ENCODE results near the gene DALRD3.

Gene DALRD3

DNA sequence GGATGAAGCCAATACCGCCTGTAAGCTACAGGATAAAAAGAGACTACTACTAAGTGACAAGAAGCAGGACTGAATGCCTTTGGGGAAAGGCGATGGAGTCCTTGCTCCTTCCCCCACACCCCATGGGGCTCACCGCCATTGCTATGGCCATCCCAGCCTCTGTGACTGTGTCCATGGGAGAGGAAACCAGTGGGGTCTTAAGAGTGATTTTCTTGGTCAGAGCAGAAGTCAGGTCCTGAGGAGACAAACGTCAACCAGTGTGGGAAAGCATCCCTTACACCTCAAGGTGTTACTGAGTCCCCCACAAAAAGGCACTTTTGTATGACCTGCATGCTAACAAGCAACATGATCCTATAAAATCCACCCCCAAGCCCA lies 9.9 kb upstream of the DALRD3 start:
- peak overlapping the region; percentile 86 for H3K9ac ChIP-seq (ENCODE audit: low read length)
- H3K4me3 ChIP-seq (ENCODE audit: low read length), result peak overlapping the region; percentile 73
- H3K36me3 ChIP-seq (ENCODE audit: control insufficient read depth, insufficient read depth, low read length), result peaks cover 40% of the 10 kb centered on the region
- no peaks in the 10 kb centered on the region for H3K27me3 ChIP-seq (ENCODE audit: control insufficient read depth, insufficient read depth, low read length)
- peaks cover 15% of the 10 kb centered on the region for H3K4me1 ChIP-seq (ENCODE audit: control insufficient read depth, insufficient read depth, low read length)
- no peaks in the 10 kb centered on the region for H3K9me3 ChIP-seq (ENCODE audit: control insufficient read depth, low read length)

DNA sequence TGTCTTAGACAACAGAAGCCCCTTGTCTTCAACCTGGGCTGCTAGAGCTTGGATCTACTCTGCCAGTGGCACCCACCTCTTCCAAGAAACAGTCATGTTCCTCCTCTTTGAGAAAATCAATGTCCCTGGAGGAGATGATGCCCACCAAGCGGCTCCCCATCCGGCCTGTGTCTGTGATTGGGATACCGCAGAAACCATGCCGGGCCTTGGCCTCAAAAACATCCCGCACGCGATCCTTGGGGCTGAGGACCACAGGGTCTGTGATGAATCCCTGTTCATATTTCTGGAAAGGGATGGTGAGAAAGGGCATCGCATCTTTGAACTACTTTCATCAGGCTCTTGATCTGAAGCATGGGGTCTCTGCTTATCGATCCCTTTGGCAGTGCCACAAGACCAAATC lies 9.3 kb upstream of the DALRD3 start:
- Histone ChIP-seq H3K4me3 (ENCODE audit: low read length) (no peak overlapping the region), H3K27me3 (ENCODE audit: control insufficient read depth, insufficient read depth, low read length) (no peaks in the 10 kb centered on the region), H3K36me3 (ENCODE audit: control insufficient read depth, insufficient read depth, low read length) (peaks cover 34% of the 10 kb centered on the region), H3K9me3 (ENCODE audit: control insufficient read depth, low read length) (no peaks in the 10 kb centered on the region), H3K9ac (ENCODE audit: low read length) (no peak overlapping the region), H3K4me1 (ENCODE audit: control insufficient read depth, insufficient read depth, low read length) (peaks cover 21% of the 10 kb centered on the region)

DNA sequence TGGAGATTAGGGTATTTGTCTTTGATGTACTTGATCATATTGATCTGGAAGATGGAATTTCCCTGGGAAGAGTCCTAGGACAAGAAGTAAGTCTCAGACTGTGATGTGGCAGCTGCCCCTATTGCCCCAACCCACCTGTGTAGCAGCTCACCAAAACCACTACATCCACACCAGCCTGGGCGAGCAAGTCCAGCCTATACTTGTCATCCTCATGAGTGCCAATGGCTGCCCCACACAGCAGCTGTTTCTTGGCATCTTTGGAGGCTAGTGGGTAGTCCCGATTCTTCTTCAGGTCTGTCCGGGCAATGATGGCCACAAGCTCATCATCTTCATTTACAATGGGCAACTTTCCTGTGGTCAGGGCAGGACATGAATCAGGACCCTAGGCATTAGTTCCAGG lies 8.2 kb upstream of the DALRD3 start:
- peaks cover 22% of the 10 kb centered on the region for H3K4me1 ChIP-seq (ENCODE audit: control insufficient read depth, insufficient read depth, low read length)

DNA sequence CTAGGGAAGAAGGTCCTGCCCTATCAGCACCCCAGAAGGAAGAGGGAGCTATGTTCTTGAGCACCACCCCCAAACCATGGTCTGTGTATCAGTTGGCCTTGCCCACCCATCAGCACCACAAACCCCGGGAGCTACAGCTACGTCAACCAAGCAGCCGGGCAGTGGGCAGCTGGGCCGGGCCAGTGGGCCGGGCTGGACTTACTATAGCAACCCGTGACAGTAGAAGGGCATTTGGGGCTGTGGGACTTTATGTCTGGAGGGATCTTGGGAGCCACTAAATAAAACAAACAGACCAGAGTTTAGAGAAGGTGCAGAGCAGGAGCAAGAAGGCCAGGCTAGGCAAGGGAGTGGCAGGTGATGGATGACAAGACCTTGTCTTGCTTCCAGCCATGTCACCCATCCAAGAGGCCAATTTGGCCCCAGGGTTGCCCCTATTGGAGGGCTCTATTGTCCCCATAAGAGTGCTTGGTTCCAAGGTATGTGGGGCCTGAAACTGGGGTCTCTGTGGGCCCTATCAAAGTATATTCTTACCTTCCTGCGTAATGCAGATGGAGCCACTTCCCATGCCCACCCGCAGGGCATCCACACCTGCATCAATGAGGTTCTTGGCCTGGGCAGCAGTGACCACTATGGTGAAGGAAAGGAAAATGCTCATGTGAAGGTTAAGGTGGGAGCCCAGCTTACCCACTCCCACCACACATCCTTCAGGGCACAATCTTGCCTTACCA lies 7.6 kb upstream of the DALRD3 start:
- Histone ChIP-seq H3K4me1 (ENCODE audit: control insufficient read depth, insufficient read depth, low read length) (peaks cover 22% of the 10 kb centered on the region), H3K9me3 (ENCODE audit: control insufficient read depth, low read length) (no peaks in the 10 kb centered on the region), H3K36me3 (ENCODE audit: control insufficient read depth, insufficient read depth, low read length) (peaks cover 23% of the 10 kb centered on the region), H3K4me3 (ENCODE audit: low read length) (no peak overlapping the region), H3K9ac (ENCODE audit: low read length) (no peak overlapping the region), H3K27me3 (ENCODE audit: control insufficient read depth, insufficient read depth, low read length) (no peaks in the 10 kb centered on the region)

More for the DNA sequence above, 8.2 kb upstream of the DALRD3 start:
- Histone ChIP-seq H3K36me3 (ENCODE audit: control insufficient read depth, insufficient read depth, low read length) (peaks cover 24% of the 10 kb centered on the region), H3K9me3 (ENCODE audit: control insufficient read depth, low read length) (no peaks in the 10 kb centered on the region), H3K9ac (ENCODE audit: low read length) (no peak overlapping the region), H3K27me3 (ENCODE audit: control insufficient read depth, insufficient read depth, low read length) (no peaks in the 10 kb centered on the region), H3K4me3 (ENCODE audit: low read length) (no peak overlapping the region)

DNA sequence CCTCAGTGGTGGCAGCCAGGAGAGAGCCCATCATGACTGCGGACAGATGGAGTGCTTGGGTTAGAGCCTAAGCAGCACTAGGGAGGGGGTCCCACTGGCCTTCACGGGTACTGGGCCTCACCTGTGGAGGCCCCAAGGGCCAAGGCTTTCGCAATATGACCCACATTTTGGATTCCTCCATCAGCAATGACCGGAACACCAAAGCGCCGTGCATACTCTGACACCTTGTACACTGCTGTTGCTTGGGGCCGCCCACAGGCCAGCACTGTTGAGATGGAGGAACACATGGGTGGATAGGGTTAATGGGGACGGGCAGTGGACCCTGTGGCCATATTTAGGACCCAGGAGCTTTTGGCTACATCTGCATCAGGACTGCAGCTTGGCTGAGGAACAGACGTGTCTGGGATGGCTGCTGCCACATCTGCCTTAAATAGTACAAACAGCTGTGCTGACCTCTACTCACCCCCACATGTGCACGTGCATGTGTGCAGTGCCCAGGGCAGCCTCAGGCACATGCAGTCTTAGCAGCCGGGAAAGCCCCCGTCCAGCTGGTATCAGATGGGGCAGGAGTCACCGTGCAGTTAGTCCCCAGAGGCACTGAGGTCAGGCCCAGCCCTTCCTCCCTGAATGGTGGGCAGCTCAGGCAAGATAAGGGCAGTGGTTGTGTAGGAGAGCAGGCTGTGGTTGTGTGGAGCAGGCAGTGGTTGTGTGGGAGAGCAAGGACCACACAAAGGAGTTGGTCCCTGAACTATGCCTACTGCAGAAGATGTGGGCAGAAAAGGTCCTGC lies 6.8 kb upstream of the DALRD3 start:
- H3K4me1 ChIP-seq (ENCODE audit: control insufficient read depth, insufficient read depth, low read length), result peaks cover 27% of the 10 kb centered on the region
- no peak overlapping the region for H3K4me3 ChIP-seq (ENCODE audit: low read length)
- no peaks in the 10 kb centered on the region for H3K9me3 ChIP-seq (ENCODE audit: control insufficient read depth, low read length)
- H3K36me3 ChIP-seq (ENCODE audit: control insufficient read depth, insufficient read depth, low read length), result peaks cover 18% of the 10 kb centered on the region
- H3K27me3 ChIP-seq (ENCODE audit: control insufficient read depth, insufficient read depth, low read length), result no peaks in the 10 kb centered on the region
- no peak overlapping the region for H3K9ac ChIP-seq (ENCODE audit: low read length)

DNA sequence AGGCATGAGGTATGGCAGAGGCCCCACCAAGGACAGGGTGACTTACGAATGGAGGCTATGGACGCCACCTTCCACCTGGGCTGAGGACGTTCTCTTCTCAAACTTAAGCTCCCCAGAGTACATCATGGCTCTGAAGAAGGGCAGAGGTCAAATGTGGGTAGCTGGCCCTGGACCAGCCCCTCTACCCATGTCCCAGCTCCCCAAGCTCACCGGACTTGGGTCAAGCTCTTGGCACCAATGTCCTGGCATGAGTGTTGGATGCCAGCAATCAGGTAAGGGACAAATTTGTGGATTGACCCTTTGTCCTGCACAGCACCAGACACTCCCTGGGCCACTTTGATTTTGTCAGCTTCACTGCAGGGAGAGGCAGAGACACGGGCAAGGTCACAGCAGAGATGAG lies 6.1 kb upstream of the DALRD3 start:
- Histone ChIP-seq H3K4me1 (ENCODE audit: control insufficient read depth, insufficient read depth, low read length) (peaks cover 34% of the 10 kb centered on the region), H3K9me3 (ENCODE audit: control insufficient read depth, low read length) (no peaks in the 10 kb centered on the region), H3K9ac (ENCODE audit: low read length) (no peak overlapping the region), H3K36me3 (ENCODE audit: control insufficient read depth, insufficient read depth, low read length) (peaks cover 18% of the 10 kb centered on the region), H3K4me3 (ENCODE audit: low read length) (no peak overlapping the region), H3K27me3 (ENCODE audit: control insufficient read depth, insufficient read depth, low read length) (no peaks in the 10 kb centered on the region)

DNA sequence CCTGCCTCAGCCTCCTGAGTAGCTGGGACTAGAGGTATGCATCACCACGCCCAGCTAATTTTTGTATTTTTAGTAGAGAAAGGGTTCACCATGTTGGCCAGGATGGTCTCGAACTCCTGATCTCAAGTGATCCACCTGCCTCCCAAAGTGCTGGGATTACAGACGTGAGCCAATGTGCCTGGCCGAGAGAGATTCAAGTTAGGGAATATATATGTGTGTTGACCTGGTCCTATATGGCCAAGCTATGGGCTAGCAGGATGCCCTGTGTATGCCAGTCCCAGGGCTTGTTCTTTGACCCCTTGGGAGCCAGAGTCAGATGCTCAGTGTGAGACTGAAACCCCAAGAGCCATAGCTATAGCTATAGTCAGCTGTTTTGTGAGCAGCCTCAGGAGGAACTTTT lies 5.4 kb upstream of the DALRD3 start:
- Histone ChIP-seq H3K36me3 (ENCODE audit: control insufficient read depth, insufficient read depth, low read length) (peaks cover 18% of the 10 kb centered on the region), H3K4me1 (ENCODE audit: control insufficient read depth, insufficient read depth, low read length) (peaks cover 37% of the 10 kb centered on the region), H3K4me3 (ENCODE audit: low read length) (no peak overlapping the region), H3K9me3 (ENCODE audit: control insufficient read depth, low read length) (no peaks in the 10 kb centered on the region), H3K27me3 (ENCODE audit: control insufficient read depth, insufficient read depth, low read length) (no peaks in the 10 kb centered on the region), H3K9ac (ENCODE audit: low read length) (no peak overlapping the region)

DNA sequence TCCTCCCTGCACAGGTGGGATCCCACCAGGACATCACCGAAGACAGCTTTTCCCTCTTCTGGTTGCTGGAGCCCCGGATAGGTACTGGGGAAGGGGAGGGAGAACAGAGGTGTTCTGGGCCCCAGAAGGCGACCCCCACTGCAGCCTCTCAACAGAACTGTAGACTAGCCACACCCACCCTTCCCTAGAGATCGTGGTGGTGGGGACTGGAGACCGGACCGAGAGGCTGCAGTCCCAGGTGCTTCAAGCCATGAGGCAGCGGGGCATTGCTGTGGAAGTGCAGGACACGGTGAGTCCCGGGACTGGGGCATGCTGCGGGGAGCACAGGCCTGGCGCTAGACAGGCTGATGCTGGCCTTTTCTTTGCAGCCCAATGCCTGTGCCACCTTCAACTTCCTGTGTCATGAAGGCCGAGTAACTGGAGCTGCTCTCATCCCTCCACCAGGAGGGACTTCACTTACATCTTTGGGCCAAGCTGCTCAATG lies 4.3 kb upstream of the DALRD3 start:
- Histone ChIP-seq H3K36me3 (ENCODE audit: control insufficient read depth, insufficient read depth, low read length) (peaks cover 18% of the 10 kb centered on the region), H3K4me1 (ENCODE audit: control insufficient read depth, insufficient read depth, low read length) (peaks cover 30% of the 10 kb centered on the region), H3K9ac (ENCODE audit: low read length) (peak overlapping the region; percentile 97), H3K9me3 (ENCODE audit: control insufficient read depth, low read length) (no peaks in the 10 kb centered on the region), H3K4me3 (ENCODE audit: low read length) (peak overlapping the region; percentile 67), H3K27me3 (ENCODE audit: control insufficient read depth, insufficient read depth, low read length) (no peaks in the 10 kb centered on the region)

DNA sequence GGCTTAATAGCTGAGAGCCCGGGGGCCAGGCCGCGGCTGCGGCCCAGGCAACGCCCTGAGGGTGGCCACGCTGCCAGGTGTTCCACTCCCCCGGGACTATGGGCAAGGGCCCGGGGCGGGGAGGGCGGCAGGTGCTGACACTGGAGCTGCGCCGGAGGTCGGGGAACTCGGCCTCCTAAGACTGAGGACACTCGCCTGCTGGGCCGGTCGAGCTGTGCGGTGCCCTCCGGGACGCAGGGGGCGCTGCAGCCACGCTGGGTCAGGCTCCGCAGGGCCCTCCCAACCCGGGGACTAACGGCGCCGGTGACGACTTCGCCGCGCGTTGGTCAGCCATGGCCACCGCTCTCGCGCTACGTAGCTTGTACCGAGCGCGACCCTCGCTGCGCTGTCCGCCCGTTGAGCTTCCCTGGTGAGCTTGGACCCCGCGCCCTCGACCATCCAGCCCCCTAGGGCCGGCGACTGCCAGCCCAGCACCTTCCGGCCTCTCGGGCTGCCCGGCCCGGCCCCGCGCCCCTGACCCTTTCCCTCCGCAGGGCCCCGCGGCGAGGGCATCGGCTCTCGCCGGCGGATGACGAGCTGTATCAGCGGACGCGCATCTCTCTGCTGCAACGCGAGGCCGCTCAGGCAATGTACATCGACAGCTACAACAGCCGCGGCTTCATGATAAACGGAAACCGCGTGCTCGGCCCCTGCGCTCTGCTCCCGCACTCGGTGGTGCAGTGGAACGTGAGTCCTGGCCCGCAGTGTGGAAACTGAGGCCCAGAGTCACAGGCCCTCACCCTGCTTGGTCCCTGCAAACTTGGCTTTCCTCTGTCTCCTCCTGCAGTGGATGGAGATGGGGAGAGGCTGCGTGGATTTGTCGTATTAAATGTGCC lies 3.7 kb upstream of the DALRD3 start, which contains the start of gene NDUFAF3:
Gene NDUFAF3, plus strand, starts transcription at position 309 of the 875 bp plus-strand sequence. Its CDS starts 24 bp downstream, at position 333.
- Histone ChIP-seq H3K9ac (ENCODE audit: low read length) (peak within 1 kb of the TSS; percentile 97), H3K36me3 (ENCODE audit: control insufficient read depth, insufficient read depth, low read length) (peaks cover 18% of the 10 kb centered on the region), H3K27me3 (ENCODE audit: control insufficient read depth, insufficient read depth, low read length) (no peaks in the 10 kb centered on the region), H3K4me1 (ENCODE audit: control insufficient read depth, insufficient read depth, low read length) (peaks cover 37% of the 10 kb centered on the region), H3K9me3 (ENCODE audit: control insufficient read depth, low read length) (no peaks in the 10 kb centered on the region), H3K4me3 (ENCODE audit: low read length) (peak within 1 kb of the TSS; percentile 67)

DNA sequence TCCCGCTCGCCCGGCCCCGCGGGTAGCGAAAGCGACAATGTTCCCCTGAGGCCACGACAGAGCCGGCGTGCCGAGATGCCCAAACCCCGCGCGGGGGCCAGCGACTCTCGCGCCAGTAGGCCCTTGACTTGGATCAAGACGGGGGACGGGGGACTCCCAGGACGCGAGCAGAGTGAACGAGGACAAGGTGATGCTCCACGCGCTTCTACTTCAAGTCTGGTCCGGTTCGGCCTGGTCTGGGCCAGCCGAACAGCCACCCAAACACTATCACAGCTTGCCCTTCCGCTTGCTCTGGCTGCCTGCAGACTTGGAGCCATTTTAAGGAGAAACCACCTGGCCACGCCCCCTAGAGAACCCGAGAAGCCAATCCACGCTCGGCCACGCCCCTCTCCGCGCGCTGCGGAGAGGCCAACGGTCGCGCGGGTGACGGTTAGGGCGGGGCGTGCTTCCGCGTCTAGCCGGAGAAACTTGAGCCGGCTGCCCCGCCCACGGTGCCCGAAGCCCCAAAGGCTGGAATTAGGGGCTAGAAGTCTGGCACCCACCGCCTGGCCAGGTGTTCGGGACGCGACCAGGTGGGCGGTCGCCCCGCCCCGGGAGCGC lies 2.9 kb upstream of the DALRD3 start:
- peaks cover 38% of the 10 kb centered on the region for H3K4me1 ChIP-seq (ENCODE audit: control insufficient read depth, insufficient read depth, low read length)
- H3K36me3 ChIP-seq (ENCODE audit: control insufficient read depth, insufficient read depth, low read length), result peaks cover 18% of the 10 kb centered on the region
- peak overlapping the region; percentile 67 for H3K4me3 ChIP-seq (ENCODE audit: low read length)
- H3K9ac ChIP-seq (ENCODE audit: low read length), result peak overlapping the region; percentile 97
- no peaks in the 10 kb centered on the region for H3K27me3 ChIP-seq (ENCODE audit: control insufficient read depth, insufficient read depth, low read length)
- no peaks in the 10 kb centered on the region for H3K9me3 ChIP-seq (ENCODE audit: control insufficient read depth, low read length)

DNA sequence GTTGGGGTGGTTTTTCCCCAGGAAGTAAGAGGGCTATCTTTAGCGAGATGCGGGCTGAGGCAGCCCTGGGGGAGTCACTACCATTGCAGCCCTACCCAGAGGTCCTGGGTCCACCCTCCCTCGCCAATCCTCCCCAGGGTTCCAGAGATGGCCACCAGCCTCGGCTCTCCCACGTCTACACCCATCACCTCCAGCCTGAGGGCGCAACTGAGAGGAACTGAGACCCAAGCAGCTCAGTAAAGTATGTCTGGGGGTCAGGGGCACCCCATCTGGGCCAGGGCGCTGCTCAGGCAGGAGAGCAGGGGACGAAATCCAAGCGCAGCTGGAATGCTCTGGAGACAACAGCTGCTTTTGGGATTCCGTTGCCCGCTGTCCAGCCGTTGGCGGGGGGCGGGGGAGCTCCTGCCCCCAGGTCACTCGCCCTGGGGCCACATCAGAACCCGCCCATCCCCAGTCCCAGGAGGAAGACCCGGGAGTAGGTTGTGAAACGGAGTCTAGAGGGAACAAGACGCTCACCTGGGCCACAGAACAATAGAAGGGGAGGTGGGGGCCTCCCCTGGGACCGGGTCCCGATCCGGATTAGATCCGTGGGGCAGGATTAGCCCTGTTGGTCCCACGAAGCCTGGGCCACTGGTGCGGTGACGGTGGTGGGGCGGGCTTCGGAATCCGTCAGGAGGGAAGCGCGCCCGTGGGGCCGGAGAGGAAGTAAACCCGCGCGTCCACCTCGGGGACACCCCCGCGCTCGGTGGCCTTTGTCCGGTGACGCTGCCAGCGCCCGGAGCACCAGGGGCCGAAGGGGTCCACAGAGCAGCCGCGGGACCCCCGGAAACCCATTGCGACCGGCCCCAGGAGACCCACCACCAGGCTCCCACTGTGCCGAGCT lies 2.2 kb upstream of the DALRD3 start:
- Histone ChIP-seq H3K9me3 (ENCODE audit: control insufficient read depth, low read length) (no peaks in the 10 kb centered on the region), H3K27me3 (ENCODE audit: control insufficient read depth, insufficient read depth, low read length) (no peaks in the 10 kb centered on the region), H3K36me3 (ENCODE audit: control insufficient read depth, insufficient read depth, low read length) (peaks cover 22% of the 10 kb centered on the region), H3K9ac (ENCODE audit: low read length) (peak overlapping the region; percentile 97), H3K4me1 (ENCODE audit: control insufficient read depth, insufficient read depth, low read length) (peaks cover 38% of the 10 kb centered on the region), H3K4me3 (ENCODE audit: low read length) (peak overlapping the region; percentile 67)

All from mucosa of stomach (tissue), 1 donor.